Measurements from ENCODE around the gene PLCH1.

DNA sequence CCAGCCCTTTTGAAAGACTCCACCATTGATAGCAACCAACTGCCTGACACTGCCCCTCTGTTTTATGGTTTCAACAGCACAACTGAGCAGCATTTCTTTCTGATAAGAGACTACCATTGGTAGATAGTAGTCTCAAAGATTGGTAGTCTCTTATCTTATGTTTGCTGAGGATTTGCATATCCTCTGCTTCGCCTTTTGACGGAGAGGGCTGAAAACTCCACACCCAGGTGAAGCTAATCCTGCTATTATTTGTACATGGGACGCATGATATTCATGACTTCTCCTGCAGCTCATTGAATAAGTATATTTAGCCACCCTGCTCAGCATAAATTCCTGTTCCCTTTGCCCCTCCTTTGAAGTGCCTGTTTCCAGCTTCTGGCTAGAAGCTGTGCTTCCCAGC is 332.0 kb downstream of the PLCH1 start:
- TF ChIP-seq CTCF (IDR thresholded peaks at IDR 0.05) (no peak), POLR2A (IDR thresholded peaks at IDR 0.05) (no peak)
